Measurements from ENCODE around the gene ZNF594. TPM values are rescaled to one million over a fixed set of nuclear protein-coding genes. Genes with fewer than 3 reads are reported as not detected.

Gene ZNF594
- total and polyA plus RNA-seq, 2 of the 8 experiments (the other 6 are each of a cell fraction or from before 2014, with no cell fraction given), result 3.6 to 14.3 TPM

DNA sequence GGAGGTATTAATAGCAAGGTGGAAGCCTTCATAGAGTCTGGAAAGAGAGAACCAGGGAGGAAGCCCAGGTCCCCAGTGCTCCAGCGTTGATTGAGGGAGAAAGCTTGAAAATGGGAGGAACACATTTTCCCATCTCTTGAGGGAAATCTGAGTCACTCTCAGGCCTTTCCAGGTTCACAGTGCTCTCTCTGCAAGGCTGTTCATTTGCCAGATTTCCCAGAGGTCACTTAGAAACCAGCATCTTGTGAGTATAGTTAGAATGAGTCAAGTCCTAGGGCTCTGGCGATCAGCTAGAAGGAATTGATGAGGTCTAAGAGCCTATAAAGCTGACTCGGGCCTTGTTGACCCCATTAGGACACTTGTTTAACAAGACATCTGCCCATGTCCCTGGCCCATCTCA lies 17.7 kb upstream of the ZNF594 start:
- no peaks in the 10 kb centered on the region for H3K79me2 ChIP-seq (ENCODE audit: control insufficient read depth in 1 of 2, insufficient read depth in 2 of 2, low read length in 2 of 2)
- H4K8ac ChIP-seq (ENCODE audit: extremely low read depth, insufficient read depth, low read length), result no peak overlapping the region
- H3K27me3 ChIP-seq (replicated peaks in 1 of 4; ENCODE audit: control insufficient read depth in 3 of 4, extremely low read depth in 1 of 4, insufficient read depth in 3 of 4, low read length in 3 of 4), result no peaks in the 10 kb centered on the region
- H2BK12ac ChIP-seq (ENCODE audit: low read depth, low read length), result no peak overlapping the region
- H3K4me2 ChIP-seq (ENCODE audit: insufficient read depth in 1 of 2, low read depth in 2 of 2, low read length in 2 of 2), result no peak overlapping the region
- no peaks in the 10 kb centered on the region for H3K9me3 ChIP-seq (ENCODE audit: insufficient read depth in 2 of 2, low read depth in 1 of 2, low read length in 1 of 2)
- no peak overlapping the region for H3K4ac ChIP-seq (replicated peaks; ENCODE audit: insufficient read length, low read depth, low read length)
- H2BK20ac ChIP-seq (ENCODE audit: low read length), result no peak overlapping the region
- no peak overlapping the region for H3K4me3 ChIP-seq (ENCODE audit: extremely low read depth in 1 of 4, insufficient read depth in 2 of 4, low read depth in 3 of 4, low read length in 4 of 4)
- no peak overlapping the region for H2BK120ac ChIP-seq (replicated peaks; ENCODE audit: low read depth, low read length)
- no peak overlapping the region for H3K9ac ChIP-seq (replicated peaks in 1 of 4; ENCODE audit: extremely low read depth in 1 of 4, low read depth in 3 of 4, low read length in 3 of 4)
- H4K5ac ChIP-seq (ENCODE audit: insufficient read length, low read depth, low read length), result no peak overlapping the region
- H4K20me1 ChIP-seq (replicated peaks in 1 of 2; ENCODE audit: control insufficient read depth in 1 of 2, insufficient read depth in 2 of 2, low read length in 2 of 2), result no peaks in the 10 kb centered on the region
- H4K91ac ChIP-seq (replicated peaks; ENCODE audit: insufficient read length, low read length), result no peak overlapping the region
- ChIA-PET POLR2A (ENCODE audit: partially characterized antibody) (no interaction called here), CTCF (ENCODE audit: partially characterized antibody) (interaction anchor here (1.2 kb wide), 1 partner anchor 28 kb away, joined by 5 read pairs; no protein-coding TSS in a partner anchor)
- TF ChIP-seq NANOG (IDR thresholded peaks at IDR 0.05; ENCODE audit: insufficient read depth, low read depth, low read length, poor library complexity, severe bottlenecking), result no peak
- TF ChIP-seq SP1 (IDR thresholded peaks at IDR 0.05; ENCODE audit: low read depth, low read length), result no peak
- no peak for TF ChIP-seq KDM1A (IDR thresholded peaks at IDR 0.05; ENCODE audit: borderline replicate concordance, low read length)
- TF ChIP-seq RNF2 (IDR thresholded peaks at IDR 0.05; ENCODE audit: borderline replicate concordance, low read depth, low read length, missing control alignments, poor library complexity, severe bottlenecking), result no peak
- TF ChIP-seq SIN3A (conservative IDR thresholded peaks at IDR 0.05 in 1 of 2, IDR thresholded peaks at IDR 0.05 in 1 of 2; ENCODE audit: low read depth in 1 of 2, low read length in 2 of 2), result no peak
- no peak for TF ChIP-seq JUN (IDR thresholded peaks at IDR 0.05; ENCODE audit: low read depth, low read length)
- TF ChIP-seq RBBP5 (IDR thresholded peaks at IDR 0.05; ENCODE audit: borderline replicate concordance, low read depth, low read length), result no peak
- TF ChIP-seq YY1 (IDR thresholded peaks at IDR 0.05; ENCODE audit: low read depth, low read length), result no peak
- TF ChIP-seq CTBP2 (IDR thresholded peaks at IDR 0.05; ENCODE audit: borderline replicate concordance, insufficient read depth, insufficient read length, low read length), result no peak
- TF ChIP-seq SUZ12 (IDR thresholded peaks at IDR 0.05; ENCODE audit: low read length), result no peak
- TF ChIP-seq HDAC6 (IDR thresholded peaks at IDR 0.05; ENCODE audit: low read depth, low read length), result no peak
- TF ChIP-seq ASH2L (IDR thresholded peaks at IDR 0.05; ENCODE audit: low read length), result no peak
- TF ChIP-seq CBX5 (IDR thresholded peaks at IDR 0.05; ENCODE audit: low read depth, low read length), result no peak
- no peak for TF ChIP-seq RXRA (IDR thresholded peaks at IDR 0.05; ENCODE audit: insufficient read depth, low read depth, low read length)
- no peaks in the 10 kb centered on the region for H3K79me1 ChIP-seq (ENCODE audit: low read depth, low read length)
- H3K18ac ChIP-seq (ENCODE audit: extremely low read depth, low read length), result no peak overlapping the region
- no peak overlapping the region for H2BK5ac ChIP-seq (ENCODE audit: low read depth, low read length)
- no peak for FAIRE-seq
- no peaks in the 10 kb centered on the region for H3K4me1 ChIP-seq (replicated peaks in 1 of 4; ENCODE audit: control insufficient read depth in 3 of 4, insufficient read depth in 4 of 4, low read length in 3 of 4)
- H3K36me3 ChIP-seq (ENCODE audit: control insufficient read depth in 2 of 4, insufficient read depth in 4 of 4, low read length in 3 of 4), result no peaks in the 10 kb centered on the region
- DNase-seq (ENCODE audit: low read depth in 1 of 2, low spot score in 2 of 2), result no peak
- H3K56ac ChIP-seq (replicated peaks; ENCODE audit: insufficient read length, low read depth, low read length), result no peak overlapping the region
- H2AK5ac ChIP-seq (ENCODE audit: low read depth, low read length), result no peak overlapping the region
- H3K27ac ChIP-seq (ENCODE audit: low read depth, low read length), result no peak overlapping the region
- H2AFZ ChIP-seq (ENCODE audit: low read length), result no peak overlapping the region
- H2BK15ac ChIP-seq (ENCODE audit: low read length), result no peak overlapping the region
- WGBS, 2 experiments (ENCODE audit: extremely low coverage in 1 of 2, insufficient coverage in 1 of 2, insufficient read length in 1 of 2, insufficient replicate concordance in 2 of 2, low coverage in 1 of 2, low lambda C conversion rate in 2 of 2, missing lambda C conversion rate in 1 of 2), result 92% methylated on average over 3 of the region's 3 CpGs; no CpG with 5 or more reads in 1 of the 2 experiments
- no peaks in the 10 kb centered on the region for H3K23me2 ChIP-seq (ENCODE audit: low read depth, low read length)
- no peak overlapping the region for H3K23ac ChIP-seq (ENCODE audit: insufficient read length)
- no peak overlapping the region for H3K14ac ChIP-seq (ENCODE audit: insufficient read length)

All from H1 (cell line).